T-helper 1 cell treated with Interleukin-12 subunit alpha and Interleukin-12 subunit beta and Interleukin-4 antibody, amounts not matched to agents 30 μg/mL and 1 μg/mL, for 36 hours (primary cell): ENCODE data around the gene RAD50.

Experiments
- H3K27ac Mint-ChIP-seq: one replicate; pipeline ENCODE4 v1.8.0; 2021; ENCODE audit warnings: mild to moderate bottlenecking, mixed read lengths
- H3K27me3 Mint-ChIP-seq: one replicate; pipeline ENCODE4 v1.8.0; 2021; ENCODE audit warnings: low read depth, mixed read lengths
- H3K36me3 Mint-ChIP-seq: one replicate; pipeline ENCODE4 v1.8.0; 2021; ENCODE audit warnings: low read depth, mixed read lengths
- H3K4me1 Mint-ChIP-seq: one replicate; pipeline ENCODE4 v1.8.0; 2021; ENCODE audit warnings: low read depth, mixed read lengths
- H3K4me3 Mint-ChIP-seq: one replicate; pipeline ENCODE4 v1.8.0; 2021; ENCODE audit warnings: mild to moderate bottlenecking, moderate library complexity, mixed read lengths
- H3K9me3 Mint-ChIP-seq: one replicate; pipeline ENCODE4 v1.8.0; 2021; ENCODE audit warnings: mixed read lengths

The RAD50 gene

GRCh38 chr5:132667309-132667708, 110.5 kb downstream of the RAD50 start:
- Mint-ChIP-seq H3K27ac (peak overlapping the region; percentile 27), H3K4me3 (no peak overlapping the region), H3K9me3 (peaks cover 5% of the 10 kb centered on the region), H3K27me3 (no peaks in the 10 kb centered on the region), H3K4me1 (peaks cover 35% of the 10 kb centered on the region), H3K36me3 (peaks cover 3% of the 10 kb centered on the region)

- no peak overlapping the region for H3K4me3 Mint-ChIP-seq
- no peak overlapping the region for H3K27ac Mint-ChIP-seq
- peaks cover 5% of the 10 kb centered on the region for H3K9me3 Mint-ChIP-seq
- H3K4me1 Mint-ChIP-seq = peaks cover 30% of the 10 kb centered on the region
- H3K27me3 Mint-ChIP-seq = no peaks in the 10 kb centered on the region
- H3K36me3 Mint-ChIP-seq = peaks cover 3% of the 10 kb centered on the region
Measured at GRCh38 chr5:132667761-132668705, 111.3 kb downstream of the RAD50 start.

GRCh38 chr5:132668706-132669454, 112.1 kb downstream of the RAD50 start:
- Mint-ChIP-seq H3K4me1 (peaks cover 29% of the 10 kb centered on the region), H3K9me3 (peaks cover 5% of the 10 kb centered on the region), H3K36me3 (peaks cover 3% of the 10 kb centered on the region), H3K4me3 (no peak overlapping the region), H3K27ac (no peak overlapping the region), H3K27me3 (no peaks in the 10 kb centered on the region)

- Mint-ChIP-seq H3K9me3 (peaks cover 5% of the 10 kb centered on the region), H3K27ac (no peak overlapping the region), H3K36me3 (peaks cover 3% of the 10 kb centered on the region), H3K4me1 (peaks cover 28% of the 10 kb centered on the region), H3K4me3 (no peak overlapping the region), H3K27me3 (no peaks in the 10 kb centered on the region)
Measured at GRCh38 chr5:132669455-132669820, 112.7 kb downstream of the RAD50 start.

- Mint-ChIP-seq H3K36me3 (peaks cover 3% of the 10 kb centered on the region), H3K27ac (no peak overlapping the region), H3K9me3 (peaks cover 5% of the 10 kb centered on the region), H3K4me1 (peaks cover 33% of the 10 kb centered on the region), H3K27me3 (no peaks in the 10 kb centered on the region), H3K4me3 (no peak overlapping the region)
Measured at GRCh38 chr5:132669966-132670882, 113.4 kb downstream of the RAD50 start.

- peaks cover 5% of the 10 kb centered on the region for H3K9me3 Mint-ChIP-seq
- peaks cover 3% of the 10 kb centered on the region for H3K36me3 Mint-ChIP-seq
- no peak overlapping the region for H3K27ac Mint-ChIP-seq
- peaks cover 35% of the 10 kb centered on the region for H3K4me1 Mint-ChIP-seq
- H3K4me3 Mint-ChIP-seq = no peak overlapping the region
- no peaks in the 10 kb centered on the region for H3K27me3 Mint-ChIP-seq
Measured at GRCh38 chr5:132671000-132671399, 114.2 kb downstream of the RAD50 start.

- Mint-ChIP-seq H3K36me3 (peaks cover 4% of the 10 kb centered on the region), H3K4me3 (no peak overlapping the region), H3K4me1 (peaks cover 36% of the 10 kb centered on the region), H3K9me3 (peaks cover 5% of the 10 kb centered on the region), H3K27ac (peak overlapping the region; percentile 88), H3K27me3 (no peaks in the 10 kb centered on the region)
Measured at GRCh38 chr5:132673488-132673887, 116.7 kb downstream of the RAD50 start.

- Mint-ChIP-seq H3K4me3 (peak within 1 kb of the TSS; percentile 43), H3K4me1 (peaks cover 36% of the 10 kb centered on the region), H3K27ac (peak within 1 kb of the TSS; percentile 88), H3K9me3 (peaks cover 5% of the 10 kb centered on the region), H3K27me3 (no peaks in the 10 kb centered on the region), H3K36me3 (peaks cover 4% of the 10 kb centered on the region)
Measured at GRCh38 chr5:132673939-132674630, 117.3 kb downstream of the RAD50 start, which contains the start of gene IL4. Gene IL4 (plus strand): TSS chr5:132673989. CDS start chr5:132674051, 62 bp downstream.

- Mint-ChIP-seq H3K36me3 (peaks cover 4% of the 10 kb centered on the region), H3K9me3 (peaks cover 5% of the 10 kb centered on the region), H3K27ac (peak overlapping the region; percentile 88), H3K4me1 (peaks cover 36% of the 10 kb centered on the region), H3K4me3 (peak overlapping the region; percentile 46), H3K27me3 (no peaks in the 10 kb centered on the region)
Measured at GRCh38 chr5:132674671-132675506, 118.1 kb downstream of the RAD50 start.

- no peaks in the 10 kb centered on the region for H3K27me3 Mint-ChIP-seq
- H3K36me3 Mint-ChIP-seq = peaks cover 3% of the 10 kb centered on the region
- peaks cover 38% of the 10 kb centered on the region for H3K4me1 Mint-ChIP-seq
- H3K27ac Mint-ChIP-seq = peak overlapping the region; percentile 88
- peak overlapping the region; percentile 41 for H3K4me3 Mint-ChIP-seq
- H3K9me3 Mint-ChIP-seq = peaks cover 2% of the 10 kb centered on the region
Measured at GRCh38 chr5:132675936-132676689, 119.3 kb downstream of the RAD50 start.

GRCh38 chr5:132677191-132677590, 120.4 kb downstream of the RAD50 start:
- Mint-ChIP-seq H3K27ac (no peak overlapping the region), H3K27me3 (no peaks in the 10 kb centered on the region), H3K36me3 (peaks cover 6% of the 10 kb centered on the region), H3K4me1 (peaks cover 38% of the 10 kb centered on the region), H3K9me3 (no peaks in the 10 kb centered on the region), H3K4me3 (no peak overlapping the region)

GRCh38 chr5:132677682-132678400, 121.1 kb downstream of the RAD50 start:
- peak overlapping the region; percentile 21 for H3K27ac Mint-ChIP-seq

More at GRCh38 chr5:132677682-132678400, 121.1 kb downstream of the RAD50 start:
- Mint-ChIP-seq H3K4me3 (no peak overlapping the region), H3K4me1 (peaks cover 38% of the 10 kb centered on the region), H3K9me3 (no peaks in the 10 kb centered on the region), H3K27me3 (no peaks in the 10 kb centered on the region), H3K36me3 (peaks cover 6% of the 10 kb centered on the region)
